ENCODE results near the gene NAT8L. TPM values are rescaled to one million over a fixed set of nuclear protein-coding genes. Genes with fewer than 3 reads are reported as not detected.

The NAT8L gene
- total and polyA plus RNA-seq, 2 donors (not counting 3 experiments of a cell fraction or from before 2014, with no cell fraction given) = 0.10 to 0.11 TPM

DNA sequence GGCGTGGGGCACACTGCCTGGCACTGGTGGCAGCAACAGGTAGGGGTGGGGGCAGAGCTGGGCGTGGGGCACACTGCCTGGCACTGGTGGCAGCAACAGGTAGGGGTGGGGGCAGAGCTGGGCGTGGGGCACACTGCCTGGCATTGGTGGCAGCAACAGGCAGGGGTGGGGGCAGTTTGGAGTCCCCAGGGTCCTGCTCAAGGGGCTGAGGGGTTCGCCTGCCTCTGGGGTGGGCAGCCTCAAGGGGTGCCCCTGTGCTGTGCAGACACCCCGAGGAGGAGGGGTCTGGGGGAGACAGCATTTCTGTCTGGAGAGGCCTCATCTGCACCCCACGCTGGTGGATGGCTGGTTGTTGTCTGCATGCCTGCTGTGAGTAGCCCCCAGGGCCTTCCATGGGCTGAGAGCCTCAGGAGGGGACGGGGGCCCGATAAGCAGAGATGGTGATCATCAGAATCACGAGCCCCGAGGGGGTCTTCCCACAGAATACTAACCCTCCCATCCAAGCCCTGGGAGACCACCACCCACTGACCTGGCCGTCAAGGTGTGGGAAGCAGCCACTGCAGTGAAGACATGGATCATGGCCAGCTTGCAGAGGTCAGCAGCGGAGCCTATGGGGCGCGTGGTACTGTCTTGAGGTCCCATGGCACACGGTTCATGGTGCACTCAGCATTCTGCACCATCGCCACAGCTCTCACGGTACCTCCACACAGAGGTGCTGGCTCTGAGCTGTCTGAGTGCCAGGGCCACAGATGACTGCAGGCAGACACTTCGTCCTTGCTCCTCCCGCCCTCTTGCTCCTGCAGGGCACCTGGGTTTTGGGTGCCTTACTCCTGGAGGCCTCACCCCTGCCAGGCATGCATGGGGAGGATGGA, 21.5 kb downstream of the NAT8L start:
- Histone ChIP-seq H3K4me2 (ENCODE audit: insufficient read depth, low read length) (no peak overlapping the region), H3K79me2 (ENCODE audit: control insufficient read depth, insufficient read depth, low read length) (no peaks in the 10 kb centered on the region), H4K20me1 (replicated peaks; ENCODE audit: control insufficient read depth, extremely low read depth, insufficient read depth, low read length) (no peaks in the 10 kb centered on the region), H3K27ac (ENCODE audit: insufficient read depth, low read depth, low read length) (no peak overlapping the region), H3K9ac (replicated peaks; ENCODE audit: extremely low read depth, insufficient read depth, low read length) (no peak overlapping the region), H3K4me3 (replicated peaks in 1 of 3; ENCODE audit: insufficient read depth in 1 of 3, low read depth in 1 of 3, low read length in 3 of 3) (no peak overlapping the region), H3K9me1 (replicated peaks; ENCODE audit: control insufficient read depth, extremely low read depth, insufficient read depth, low read length) (no peaks in the 10 kb centered on the region), H2AFZ (ENCODE audit: low read depth, low read length) (no peak overlapping the region), H3K4me1 (ENCODE audit: control insufficient read depth, extremely low read depth, insufficient read depth, low read length) (no peaks in the 10 kb centered on the region), H3K27me3 (ENCODE audit: control insufficient read depth in 2 of 2, insufficient read depth in 2 of 2, low read length in 2 of 2) (no peaks in the 10 kb centered on the region), H3K9me3 (replicated peaks; ENCODE audit: control insufficient read depth, insufficient read depth, low read length) (no peaks in the 10 kb centered on the region), H3K36me3 (ENCODE audit: control insufficient read depth in 2 of 2, extremely low read depth in 1 of 2, insufficient read depth in 2 of 2, low read length in 2 of 2) (no peaks in the 10 kb centered on the region)
- DNase-seq (ENCODE audit: low read depth, low spot score) = no peak
- no TSS peak for BruUV-seq (replicated peaks)
- TF ChIP-seq, protein P1, sequence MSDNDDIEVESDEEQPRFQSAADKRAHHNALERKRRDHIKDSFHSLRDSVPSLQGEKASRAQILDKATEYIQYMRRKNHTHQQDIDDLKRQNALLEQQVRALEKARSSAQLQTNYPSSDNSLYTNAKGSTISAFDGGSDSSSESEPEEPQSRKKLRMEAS (IDR thresholded peaks at IDR 0.05; ENCODE audit: insufficient read depth, insufficient read length) = no peak
- POLR2A ChIA-PET = no interaction called here
- dilution Hi-C loops (cut with MboI; ENCODE audit: extremely low pct_ligation_motif_present, low sequenced_read_pairs) (no loop called here), intact Hi-C loops (cut with micrococcal nuclease) (no loop called here)
- no peak for FAIRE-seq
- CTCF ChIA-PET = no interaction called here

GRCh38 chr4:2081540-2081939, 22.4 kb downstream of the NAT8L start:
- Histone ChIP-seq H3K4me2 (ENCODE audit: insufficient read depth, low read length) (no peak overlapping the region), H4K20me1 (replicated peaks; ENCODE audit: control insufficient read depth, extremely low read depth, insufficient read depth, low read length) (no peaks in the 10 kb centered on the region), H3K4me3 (replicated peaks in 1 of 3; ENCODE audit: insufficient read depth in 1 of 3, low read depth in 1 of 3, low read length in 3 of 3) (no peak overlapping the region), H3K9me3 (replicated peaks; ENCODE audit: control insufficient read depth, insufficient read depth, low read length) (no peaks in the 10 kb centered on the region), H3K79me2 (ENCODE audit: control insufficient read depth, insufficient read depth, low read length) (no peaks in the 10 kb centered on the region), H2AFZ (ENCODE audit: low read depth, low read length) (no peak overlapping the region), H3K27me3 (ENCODE audit: control insufficient read depth in 2 of 2, insufficient read depth in 2 of 2, low read length in 2 of 2) (no peaks in the 10 kb centered on the region), H3K9ac (replicated peaks; ENCODE audit: extremely low read depth, insufficient read depth, low read length) (no peak overlapping the region), H3K27ac (ENCODE audit: insufficient read depth, low read depth, low read length) (no peak overlapping the region), H3K9me1 (replicated peaks; ENCODE audit: control insufficient read depth, extremely low read depth, insufficient read depth, low read length) (no peaks in the 10 kb centered on the region), H3K4me1 (ENCODE audit: control insufficient read depth, extremely low read depth, insufficient read depth, low read length) (no peaks in the 10 kb centered on the region), H3K36me3 (ENCODE audit: control insufficient read depth in 2 of 2, extremely low read depth in 1 of 2, insufficient read depth in 2 of 2, low read length in 2 of 2) (no peaks in the 10 kb centered on the region)
- DNase-seq (ENCODE audit: low read depth, low spot score) (no peak), FAIRE-seq (no peak)
- ChIA-PET CTCF (interaction anchor here (0.7 kb wide), 1 partner anchor 56 kb away, joined by 3 read pairs; no protein-coding TSS in a partner anchor), POLR2A (no interaction called here)
- no TSS peak for BruUV-seq (replicated peaks)
- dilution Hi-C loops (cut with MboI; ENCODE audit: extremely low pct_ligation_motif_present, low sequenced_read_pairs) (no loop called here), intact Hi-C loops (cut with micrococcal nuclease) (no loop called here)
- TF ChIP-seq POLR2A (IDR thresholded peaks at IDR 0.05; ENCODE audit: low read depth, low read length) (no peak), FOS (IDR thresholded peaks at IDR 0.05; ENCODE audit: borderline replicate concordance, insufficient read depth, low read length) (no peak), POLR2AphosphoS5 (IDR thresholded peaks at IDR 0.05; ENCODE audit: insufficient read depth, low read depth, low read length) (no peak), MYC (IDR thresholded peaks at IDR 0.05; ENCODE audit: low read depth, low read length) (no peak)

Measured in endothelial cell of umbilical vein (primary cell).